ENCODE data around the gene BMP5.

GRCh38 chr6:55818482-55818881 lies 56.9 kb downstream of the BMP5 start:
- TF ChIP-seq CEBPZ (IDR thresholded peaks at IDR 0.05; ENCODE audit: low read length) (no peak), CCAR2 (optimal IDR thresholded peaks at IDR 0.05; ENCODE audit: low read depth, low read length) (no peak), POLR2A (IDR thresholded peaks at IDR 0.05; ENCODE audit: insufficient read depth in 1 of 2, low read depth in 2 of 2, low read length in 2 of 2) (no peak), POGK (CRISPR knock-in tag; conservative IDR thresholded peaks at IDR 0.05) (no peak), ZNF737 (CRISPR knock-in tag; IDR thresholded peaks at IDR 0.05; ENCODE audit: borderline replicate concordance) (no peak), ZNF768 (CRISPR knock-in tag; IDR thresholded peaks at IDR 0.05) (no peak), KAT2B (IDR thresholded peaks at IDR 0.05; ENCODE audit: borderline replicate concordance, low read depth, low read length) (no peak), NR2C2 (CRISPR knock-in tag; IDR thresholded peaks at IDR 0.05; ENCODE audit: borderline replicate concordance) (no peak), SMARCE1 (IDR thresholded peaks at IDR 0.05; ENCODE audit: borderline replicate concordance) (no peak)
